Large intestine (tissue), 3 donors: Measurements from ENCODE around the gene FYB1. TPM values are rescaled to one million over a fixed set of nuclear protein-coding genes. Genes with fewer than 3 reads are reported as not detected.

ENCODE experiments used
- DNase-seq, 2 donors: peaks; one replicate each; pipeline versions ENCODE4 v3.0.0 to v3.0.0-alpha.2; 2013
- H3K27ac ChIP-seq: one replicate; pipeline ENCODE4 v1.5.1; 2013; ENCODE audit warnings: low read length
- H3K27me3 ChIP-seq: 2 replicates; pipeline ENCODE4 v1.6.1; 2013; ENCODE audit warnings: low read length; ENCODE audit not compliant: control insufficient read depth, insufficient read depth
- H3K36me3 ChIP-seq: 2 replicates; pipeline ENCODE4 v1.6.1; 2013; ENCODE audit warnings: low read length; ENCODE audit not compliant: control insufficient read depth, insufficient read depth
- H3K4me1 ChIP-seq: one replicate; pipeline ENCODE4 v1.6.1; 2013; ENCODE audit warnings: low read length; ENCODE audit not compliant: control insufficient read depth, insufficient read depth
- H3K4me3 ChIP-seq: one replicate; pipeline ENCODE4 v1.5.1; 2013; ENCODE audit warnings: low read length
- H3K9me3 ChIP-seq: one replicate; pipeline ENCODE4 v1.6.1; 2013; ENCODE audit warnings: mild to moderate bottlenecking, low read depth, low read length, moderate library complexity; ENCODE audit not compliant: control insufficient read depth
- WGBS: methylation state at CpG from one replicate; pipeline ENCODE4 v1.1.5; 2013; ENCODE audit warnings: low lambda C conversion rate; ENCODE audit not compliant: insufficient coverage; 5-methylcytosine and 5-hydroxymethylcytosine counted together
- polyA plus RNA-seq: library from polyadenylated mRNA; unstranded; fragments of 120-200 nt; gene quantifications from one replicate; pipeline ENCODE4 v1.2.1, GENCODE V29; 2013

The FYB1 gene
- polyA plus RNA-seq, 1 donor: 6.8 TPM

DNA sequence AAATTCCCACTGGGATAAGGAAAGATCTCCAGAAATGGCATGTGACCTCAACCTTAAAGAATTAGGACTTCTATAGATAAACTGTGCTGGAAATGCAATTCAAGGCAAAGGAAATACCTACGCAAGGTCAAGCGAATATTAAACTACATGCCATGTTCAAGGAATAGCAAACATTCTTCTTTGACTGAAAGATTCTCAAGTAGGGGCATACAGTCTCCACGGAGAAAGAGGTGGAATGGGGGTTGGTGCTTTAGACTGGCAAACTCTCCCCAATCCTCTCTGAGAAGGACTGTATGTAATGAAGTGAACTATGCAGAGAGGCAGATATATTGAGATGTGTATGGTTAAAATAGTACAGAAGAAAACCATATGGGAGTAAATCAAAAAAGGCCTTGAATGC is 151.3 kb downstream of the FYB1 start:
- Histone ChIP-seq H3K27me3 (no peaks in the 10 kb centered on the region), H3K36me3 (peaks cover 15% of the 10 kb centered on the region), H3K9me3 (peaks cover 15% of the 10 kb centered on the region), H3K27ac (no peak overlapping the region), H3K4me1 (no peaks in the 10 kb centered on the region), H3K4me3 (no peak overlapping the region)
- DNase-seq: no peak
- 100% methylated on average over 1 of the region's 3 CpGs for WGBS

DNA sequence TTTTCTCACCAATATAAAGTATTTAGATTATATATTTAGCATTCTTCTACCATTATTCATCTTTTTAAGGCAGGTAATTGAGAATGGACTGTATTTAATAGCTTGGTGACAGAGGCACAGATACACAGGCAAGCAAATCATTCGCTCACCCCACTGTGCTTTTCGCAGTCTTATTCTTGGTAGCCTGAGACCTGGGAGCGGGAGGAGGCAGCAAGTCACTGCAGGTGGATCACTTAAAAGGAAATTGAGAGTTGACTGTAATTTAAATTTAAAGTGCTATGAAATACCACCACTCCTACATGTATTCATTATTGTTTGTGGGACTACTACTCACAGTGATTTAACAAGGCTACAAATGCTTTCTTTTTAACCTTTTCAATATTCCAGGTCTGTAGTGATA is 154.9 kb downstream of the FYB1 start:
- no peak overlapping the region for H3K27ac ChIP-seq
- no CpG with 5 or more reads among the region's 3 CpGs for WGBS
- no peak for DNase-seq
- peaks cover 3% of the 10 kb centered on the region for H3K4me1 ChIP-seq
- H3K27me3 ChIP-seq: no peaks in the 10 kb centered on the region
- H3K4me3 ChIP-seq: no peak overlapping the region
- H3K9me3 ChIP-seq: peaks cover 15% of the 10 kb centered on the region
- H3K36me3 ChIP-seq: peaks cover 15% of the 10 kb centered on the region

DNA sequence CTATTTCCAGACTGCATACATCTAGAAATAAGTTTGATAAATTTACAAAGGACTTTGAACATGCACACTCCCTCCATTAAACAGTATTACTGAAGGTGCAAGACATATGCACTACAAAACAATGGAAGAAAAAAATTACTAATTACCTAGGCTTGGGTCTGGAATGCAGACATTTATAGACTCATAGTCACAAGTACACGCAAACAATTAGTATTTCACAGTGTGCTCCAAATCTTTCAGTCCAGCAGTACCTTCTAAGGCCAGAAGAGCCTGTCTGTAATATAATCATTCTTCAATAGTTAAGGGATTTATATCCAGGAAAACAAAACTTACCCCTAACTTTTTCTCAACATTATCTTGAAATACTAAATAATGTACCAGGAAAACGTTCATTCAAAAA is 156.3 kb downstream of the FYB1 start:
- H3K4me1 ChIP-seq: peaks cover 3% of the 10 kb centered on the region
- H3K27ac ChIP-seq: no peak overlapping the region
- peaks cover 15% of the 10 kb centered on the region for H3K9me3 ChIP-seq
- no peaks in the 10 kb centered on the region for H3K27me3 ChIP-seq
- H3K4me3 ChIP-seq: no peak overlapping the region
- no CpG with 5 or more reads among the region's 2 CpGs for WGBS
- peak; percentile 26 to 55 for DNase-seq
- peaks cover 14% of the 10 kb centered on the region for H3K36me3 ChIP-seq

DNA sequence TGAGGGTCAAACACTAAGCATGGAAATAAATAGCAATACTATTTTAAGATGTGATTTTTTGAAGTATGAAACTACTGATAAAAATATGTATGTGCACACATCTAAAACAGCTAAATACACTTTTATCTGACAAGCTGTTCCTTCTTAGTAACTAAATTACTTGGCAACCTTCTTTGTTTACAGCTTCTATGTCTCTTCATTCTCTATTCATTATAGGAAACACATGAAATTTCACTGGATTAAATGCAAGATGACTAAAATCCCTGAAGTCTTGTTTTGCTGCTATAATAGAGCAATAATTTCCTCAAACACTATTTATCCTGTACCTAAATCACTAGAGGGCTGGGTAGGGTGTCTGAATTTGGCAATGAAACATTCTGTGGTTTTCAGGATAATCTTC is 156.8 kb downstream of the FYB1 start:
- no peak for DNase-seq
- Histone ChIP-seq H3K9me3 (peaks cover 15% of the 10 kb centered on the region), H3K27ac (no peak overlapping the region), H3K4me3 (no peak overlapping the region), H3K27me3 (no peaks in the 10 kb centered on the region), H3K36me3 (peaks cover 12% of the 10 kb centered on the region), H3K4me1 (peaks cover 3% of the 10 kb centered on the region)

DNA sequence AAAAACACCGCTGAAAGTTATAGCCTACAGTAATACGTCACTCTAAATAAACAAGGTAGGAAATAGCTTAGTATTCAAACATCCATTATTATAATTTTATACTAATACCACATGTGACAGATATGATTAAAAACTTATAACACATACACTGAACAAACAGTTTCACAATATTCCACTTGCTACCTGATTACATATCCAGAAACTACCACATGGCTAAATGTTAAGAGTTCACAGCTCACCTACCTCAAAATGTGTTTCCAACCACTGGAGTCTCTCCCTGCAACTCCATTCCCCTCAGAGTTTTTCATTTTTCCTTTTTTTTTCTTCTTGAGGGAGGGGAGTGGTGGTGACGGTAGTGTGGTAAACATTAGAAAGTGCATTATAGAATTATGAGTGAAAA is 157.3 kb downstream of the FYB1 start:
- Histone ChIP-seq H3K36me3 (peaks cover 11% of the 10 kb centered on the region), H3K9me3 (peaks cover 15% of the 10 kb centered on the region), H3K4me3 (no peak overlapping the region), H3K27me3 (no peaks in the 10 kb centered on the region), H3K4me1 (peaks cover 3% of the 10 kb centered on the region), H3K27ac (no peak overlapping the region)
- 88% methylated on average over 1 of the region's 3 CpGs for WGBS
- no peak for DNase-seq

DNA sequence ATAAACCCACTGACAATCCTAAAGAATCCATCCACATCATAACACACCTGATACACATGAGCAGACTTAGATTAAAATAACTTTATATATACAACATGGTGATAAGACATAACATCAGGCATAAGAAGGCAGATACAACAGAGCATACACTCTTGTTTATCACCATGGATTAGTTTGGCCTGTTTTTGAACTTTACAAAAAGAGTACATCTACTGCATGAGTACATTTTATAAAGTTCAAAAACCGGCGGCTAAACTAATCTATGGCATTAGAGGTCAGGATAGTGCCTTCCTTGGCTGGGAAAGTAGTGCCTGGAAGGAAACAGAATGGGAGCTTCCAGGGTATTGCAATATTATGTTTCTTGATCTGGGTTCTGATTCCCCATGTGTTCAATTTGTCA is 160.3 kb downstream of the FYB1 start:
- H3K36me3 ChIP-seq: no peaks in the 10 kb centered on the region
- H3K9me3 ChIP-seq: no peaks in the 10 kb centered on the region
- no peak for DNase-seq
- no peaks in the 10 kb centered on the region for H3K27me3 ChIP-seq
- no peak overlapping the region for H3K27ac ChIP-seq
- 100% methylated on average over 2 of the region's 2 CpGs for WGBS
- no peak overlapping the region for H3K4me3 ChIP-seq
- peaks cover 3% of the 10 kb centered on the region for H3K4me1 ChIP-seq

DNA sequence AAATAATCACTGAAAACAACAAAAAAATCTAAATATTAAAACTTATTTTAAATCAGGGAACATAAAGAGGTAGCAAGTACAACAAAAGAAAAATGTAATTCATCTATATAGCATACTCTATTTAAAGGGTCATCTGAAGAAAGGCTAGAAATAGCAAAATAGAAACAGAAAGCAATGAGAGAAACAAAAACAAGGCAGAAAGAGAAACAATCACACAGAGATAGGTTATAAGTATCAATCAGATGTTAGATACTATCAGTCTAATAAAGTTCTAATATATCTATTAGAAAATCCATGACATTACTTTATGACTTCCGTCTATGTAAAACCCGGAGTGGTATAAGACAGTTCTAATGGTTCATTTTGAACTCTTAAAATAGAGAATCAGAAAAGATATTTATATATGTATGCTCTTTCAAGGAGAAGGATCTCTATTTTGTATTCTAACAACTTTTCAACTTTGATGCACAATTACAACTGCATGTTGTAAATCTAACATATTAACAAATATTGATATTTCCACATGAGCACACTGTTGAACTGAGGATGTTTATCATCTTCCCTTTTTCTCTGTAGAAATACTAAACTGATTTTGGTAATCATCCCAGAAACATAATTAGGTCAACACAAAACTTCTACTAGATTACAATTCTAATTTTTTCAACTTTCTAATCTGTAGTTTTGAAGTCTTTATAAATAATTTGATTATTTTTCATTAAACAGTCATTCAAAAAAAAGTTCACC is 161.0 kb downstream of the FYB1 start:
- no peaks in the 10 kb centered on the region for H3K9me3 ChIP-seq
- no peaks in the 10 kb centered on the region for H3K36me3 ChIP-seq
- no peak for DNase-seq
- WGBS: no CpG with 5 or more reads among the region's 2 CpGs
- peaks cover 3% of the 10 kb centered on the region for H3K4me1 ChIP-seq
- no peak overlapping the region for H3K27ac ChIP-seq
- H3K4me3 ChIP-seq: no peak overlapping the region
- H3K27me3 ChIP-seq: no peaks in the 10 kb centered on the region

DNA sequence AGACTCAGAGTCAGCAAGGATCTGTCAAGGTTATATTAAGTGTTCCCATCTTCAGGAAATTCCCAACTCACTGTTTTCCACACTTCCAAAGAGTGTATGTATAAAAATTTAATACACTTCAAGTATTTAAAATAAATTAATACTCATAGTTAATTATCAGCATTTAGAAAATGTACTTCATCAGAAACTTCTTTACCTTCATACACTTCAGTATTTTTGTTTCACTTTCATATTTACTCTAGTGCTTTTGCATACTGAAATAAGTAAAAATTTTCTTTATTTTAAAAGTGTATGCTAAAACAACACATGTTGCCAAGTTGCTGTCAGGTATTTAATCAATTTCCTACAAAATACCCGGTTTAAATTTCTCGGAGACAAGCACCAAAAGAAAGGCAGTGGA is 161.6 kb downstream of the FYB1 start:
- Histone ChIP-seq H3K36me3 (no peaks in the 10 kb centered on the region), H3K27ac (no peak overlapping the region), H3K4me3 (no peak overlapping the region), H3K4me1 (peaks cover 2% of the 10 kb centered on the region), H3K9me3 (no peaks in the 10 kb centered on the region), H3K27me3 (no peaks in the 10 kb centered on the region)
- 76% methylated on average over 2 of the region's 2 CpGs for WGBS
- DNase-seq: no peak

DNA sequence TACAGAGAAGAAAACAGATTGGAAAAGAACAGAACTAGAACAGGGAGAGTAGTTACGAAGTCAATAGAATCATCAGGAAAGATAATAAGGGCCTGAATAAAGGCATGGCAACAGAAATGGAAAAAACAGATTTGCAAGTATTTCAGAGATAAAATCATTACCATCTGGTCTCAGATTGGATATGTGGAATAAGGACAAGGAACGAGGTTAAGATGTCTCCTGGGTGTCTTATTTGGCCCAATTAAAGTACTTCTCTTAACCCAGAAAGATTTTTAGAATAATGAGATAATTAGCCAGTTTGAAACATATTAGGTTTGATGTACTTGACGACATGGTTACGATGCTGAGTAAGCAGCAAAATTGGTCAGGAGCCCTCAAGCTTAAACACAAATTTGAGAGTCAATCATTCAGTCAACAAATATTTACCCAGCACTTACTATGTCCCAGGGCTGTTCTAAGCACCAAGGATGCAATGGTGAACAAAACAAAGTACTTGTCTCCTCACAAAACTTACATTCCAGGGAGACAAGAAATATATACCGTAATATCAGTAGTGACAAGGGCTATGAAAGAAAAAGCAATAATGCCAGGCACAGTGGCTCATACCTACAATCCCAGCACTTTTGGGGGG is 163.5 kb downstream of the FYB1 start:
- no peak for DNase-seq
- no peaks in the 10 kb centered on the region for H3K36me3 ChIP-seq
- H3K4me3 ChIP-seq: no peak overlapping the region
- H3K4me1 ChIP-seq: no peaks in the 10 kb centered on the region
- no peaks in the 10 kb centered on the region for H3K27me3 ChIP-seq
- no peaks in the 10 kb centered on the region for H3K9me3 ChIP-seq
- H3K27ac ChIP-seq: no peak overlapping the region
- 100% methylated on average over 2 of the region's 5 CpGs for WGBS
